Measurements from ENCODE around the gene TEF. TPM values are rescaled to one million over a fixed set of nuclear protein-coding genes. Genes with fewer than 3 reads are reported as not detected.
"Not testable (repeated sequence)": the region's sequence is repeated elsewhere in the genome, so short reads cannot be mapped to it uniquely, and the experiment has no call there.

Gene TEF
- total RNA-seq, 1 donor from 2014 or later = 23.5 TPM

DNA sequence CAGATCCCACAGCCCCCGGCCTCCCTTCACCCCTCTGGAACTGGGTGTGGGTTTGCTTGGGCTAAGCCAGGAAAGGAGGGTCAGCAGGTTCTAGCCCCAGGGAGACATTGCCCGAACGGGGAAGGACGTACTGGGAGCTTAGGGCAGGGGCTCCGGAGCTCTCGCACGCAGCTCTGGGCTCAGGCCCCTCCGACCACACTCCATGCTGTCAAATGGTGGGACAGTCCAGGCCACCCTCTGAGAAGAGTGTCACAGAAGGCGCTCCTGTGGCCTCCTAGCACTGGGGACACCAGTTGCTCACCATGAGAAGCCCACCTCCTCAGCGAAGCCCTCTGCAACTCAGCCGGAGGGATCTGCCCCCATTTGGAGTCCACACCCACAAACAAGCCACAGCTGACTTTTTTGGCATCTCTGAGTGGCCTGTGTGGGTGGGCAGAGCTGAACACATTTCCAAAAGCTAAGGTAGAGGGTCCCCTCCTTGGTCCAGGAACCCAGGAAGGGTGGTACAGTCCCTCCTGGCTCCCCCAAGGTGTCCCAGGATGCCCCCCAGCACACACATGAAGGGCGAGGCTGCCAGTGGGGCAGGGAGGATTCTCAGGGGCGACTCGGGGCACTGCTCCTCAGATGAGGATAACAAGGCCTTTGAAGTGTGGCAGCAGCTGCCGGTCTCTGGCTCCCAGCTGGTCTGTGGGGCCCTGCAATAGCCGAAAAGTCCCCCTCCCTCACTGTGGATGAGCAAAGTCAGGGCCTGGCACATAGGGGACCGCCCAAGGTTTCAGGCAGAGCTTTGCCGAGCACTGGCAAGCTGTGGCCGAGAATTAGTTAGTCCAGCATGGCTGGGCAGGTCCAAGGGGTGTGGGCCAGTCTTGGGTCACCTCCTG lies 13.0 kb upstream of the TEF start:
- DNase-seq (ENCODE audit: missing footprints) (no peak), ATAC-seq (no peak)
- intact Hi-C loops (cut with DNase I) = loop anchor here (5.0 kb wide), 1 partner anchor 66 kb away; the partner anchor contains the start of gene ZC3H7B

DNA sequence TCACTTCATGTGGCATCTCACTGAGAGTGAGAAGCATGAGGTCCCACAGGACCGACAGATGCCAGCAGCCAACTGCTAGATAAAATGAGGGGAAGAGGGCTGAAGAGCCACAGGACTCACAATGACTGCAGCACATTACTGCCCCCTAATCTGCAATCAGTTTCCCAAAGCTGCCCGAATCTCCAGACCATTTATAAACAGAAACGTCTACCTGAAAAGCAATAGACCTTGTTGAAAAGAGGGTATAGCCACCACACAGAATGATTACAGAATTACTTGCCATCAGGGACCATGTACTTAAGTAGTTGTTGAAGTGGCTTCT lies 12.4 kb upstream of the TEF start:
- ATAC-seq (no peak), DNase-seq (ENCODE audit: missing footprints) (no peak)
- intact Hi-C loops (cut with DNase I) = loop anchor here (5.0 kb wide), 1 partner anchor 67 kb away; the partner anchor contains the start of gene ZC3H7B

DNA sequence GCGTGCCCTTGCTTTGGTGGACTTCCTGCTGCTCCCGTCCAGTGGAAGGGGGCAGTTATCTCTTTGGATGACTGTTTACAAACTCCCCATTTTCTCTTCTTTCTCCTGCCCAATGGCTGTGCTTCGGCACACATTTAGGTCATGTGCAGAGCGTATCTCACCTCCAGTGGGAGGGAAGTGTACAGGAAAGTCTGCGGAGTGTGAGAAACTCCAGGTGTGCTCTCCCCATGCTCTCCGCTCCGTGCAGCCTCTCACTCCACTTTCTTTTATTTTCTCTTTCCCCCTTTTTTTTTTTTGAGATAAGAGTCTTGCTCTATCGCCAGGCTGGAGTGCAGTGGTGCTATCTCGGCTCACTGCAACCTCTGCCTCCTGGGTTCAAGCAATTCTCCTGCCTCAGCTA lies 11.9 kb upstream of the TEF start:
- no peak for DNase-seq (ENCODE audit: missing footprints)
- no peak for ATAC-seq
- intact Hi-C loops (cut with DNase I) = loop anchor here (5.0 kb wide), 1 partner anchor 68 kb away; the partner anchor contains the start of gene ZC3H7B

DNA sequence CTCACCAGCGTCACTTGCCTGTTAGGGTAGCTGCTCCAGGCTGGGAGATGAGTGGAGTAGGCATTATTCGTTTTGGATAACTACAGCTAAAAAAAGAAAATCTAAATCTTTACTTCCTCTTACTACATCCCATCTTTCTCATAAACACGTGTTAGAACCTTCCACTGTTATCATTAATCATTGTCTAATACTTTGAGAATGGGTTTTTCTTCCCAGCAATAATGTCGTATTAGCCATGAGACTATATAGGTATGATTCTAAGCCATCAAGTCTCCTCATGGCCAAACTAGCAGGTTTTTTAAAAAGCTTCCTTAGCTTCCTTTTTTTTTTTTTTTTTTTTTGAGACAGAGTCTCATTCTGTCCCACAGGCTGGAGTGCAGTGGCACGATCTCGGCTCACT lies 3.9 kb upstream of the TEF start:
- intact Hi-C loops (cut with DNase I) = no loop called here
- no peak for ATAC-seq

DNA sequence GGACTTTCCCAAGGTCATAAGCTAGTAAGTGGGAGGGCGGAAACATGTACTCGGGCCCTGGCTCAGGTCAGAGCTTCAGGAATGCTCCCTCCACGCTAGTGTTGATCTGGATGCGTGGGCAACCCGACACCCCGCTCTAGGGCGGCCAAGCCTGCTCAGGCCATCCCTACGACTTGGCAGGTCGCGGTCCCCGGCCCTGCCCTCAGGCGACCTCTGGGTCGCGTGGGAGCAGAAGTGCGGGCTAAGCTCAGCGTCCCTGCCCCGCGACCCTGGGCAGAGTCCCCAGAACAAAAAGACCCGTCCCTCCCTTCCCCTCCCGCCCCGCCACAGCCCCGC lies 781 bp upstream of the TEF start:
- ATAC-seq = peak; percentile 75
- DNase-seq (ENCODE audit: missing footprints) = peak; percentile 90
- intact Hi-C loops (cut with DNase I) = loop anchor here (1.0 to 5.0 kb wide), 2 partner anchors 14 to 94 kb away; partner anchors contain the start of gene RANGAP1

More for the DNA sequence above, 3.9 kb upstream of the TEF start:
- DNase-seq (ENCODE audit: missing footprints) = no peak

DNA sequence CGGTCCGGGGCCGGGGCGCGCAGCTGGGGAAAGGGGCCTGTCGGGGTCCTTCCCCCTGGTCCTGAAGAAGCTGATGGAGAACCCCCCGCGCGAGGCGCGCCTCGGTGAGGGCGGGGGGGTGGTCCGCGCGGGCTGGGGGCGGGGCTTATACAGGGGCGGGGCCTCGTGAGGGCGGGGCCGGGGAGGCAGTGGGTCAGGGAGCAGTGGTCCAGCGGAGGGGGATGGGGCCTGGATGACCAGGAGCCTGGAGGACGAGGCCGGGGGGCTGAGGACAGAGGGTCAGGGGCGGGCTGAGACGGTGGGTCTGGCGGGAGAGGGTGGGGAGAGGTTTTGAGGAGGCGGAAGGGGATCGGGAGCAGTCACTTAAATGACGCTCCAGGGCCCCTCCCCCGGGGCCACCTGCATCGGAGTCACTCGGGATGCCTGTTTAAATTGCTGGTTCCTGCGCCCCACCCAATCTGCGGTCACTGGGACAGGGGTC lies 396 bp downstream of the TEF start:
- ATAC-seq = peak; percentile 61
- intact Hi-C loops (cut with DNase I) = loop anchor here (5.0 kb wide), 1 partner anchor 95 kb away; the partner anchor contains the start of gene RANGAP1

DNA sequence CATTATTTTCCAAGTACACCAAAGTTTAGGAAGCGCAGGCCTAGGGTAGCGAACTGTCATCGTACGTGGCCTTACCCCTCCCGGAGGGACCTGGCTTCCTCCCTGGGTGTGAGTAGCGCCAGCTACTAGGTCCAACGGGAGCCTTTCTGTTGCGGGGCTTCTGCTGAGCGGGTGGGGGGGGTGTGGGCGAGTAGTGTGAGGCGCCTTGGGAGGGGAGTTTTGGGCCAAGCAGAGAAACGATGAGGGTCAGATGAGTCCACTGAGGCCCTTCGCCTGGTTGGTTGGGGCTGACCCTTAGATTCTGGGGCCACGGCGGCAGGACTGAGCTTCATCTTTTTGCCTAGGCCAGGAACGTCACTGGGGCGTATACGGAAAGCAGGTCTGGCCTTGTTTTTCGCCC lies 868 bp downstream of the TEF start:
- ATAC-seq = no peak
- no peak for DNase-seq (ENCODE audit: missing footprints)
- intact Hi-C loops (cut with DNase I) = loop anchor here (5.0 kb wide), 1 partner anchor 95 kb away; the partner anchor contains the start of gene RANGAP1

More for the DNA sequence above, 396 bp downstream of the TEF start:
- DNase-seq (ENCODE audit: missing footprints) = peak; percentile 82

DNA sequence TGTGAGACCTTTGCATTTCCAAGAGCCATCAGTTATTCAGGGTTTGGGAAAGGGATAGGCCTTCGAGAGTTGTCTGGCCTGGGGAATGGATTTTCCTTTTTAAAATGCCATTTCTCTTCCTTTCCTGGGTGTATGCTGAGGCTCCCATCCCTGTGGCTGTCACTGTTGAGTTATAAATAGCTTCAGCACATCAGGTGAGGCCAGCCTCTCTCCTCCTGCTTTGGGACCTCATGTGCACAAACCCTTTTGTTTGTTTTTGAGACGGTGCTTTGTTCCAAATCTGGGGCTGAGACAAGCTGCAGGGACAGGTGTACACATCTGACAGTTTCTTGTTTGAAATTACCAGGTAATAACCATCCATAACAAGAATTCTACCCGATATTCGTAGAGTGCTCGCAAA lies 1.3 kb downstream of the TEF start:
- no peak for DNase-seq (ENCODE audit: missing footprints)
- no peak for ATAC-seq
- intact Hi-C loops (cut with DNase I) = loop anchor here (5.0 kb wide), 1 partner anchor 96 kb away; the partner anchor contains the start of gene RANGAP1

DNA sequence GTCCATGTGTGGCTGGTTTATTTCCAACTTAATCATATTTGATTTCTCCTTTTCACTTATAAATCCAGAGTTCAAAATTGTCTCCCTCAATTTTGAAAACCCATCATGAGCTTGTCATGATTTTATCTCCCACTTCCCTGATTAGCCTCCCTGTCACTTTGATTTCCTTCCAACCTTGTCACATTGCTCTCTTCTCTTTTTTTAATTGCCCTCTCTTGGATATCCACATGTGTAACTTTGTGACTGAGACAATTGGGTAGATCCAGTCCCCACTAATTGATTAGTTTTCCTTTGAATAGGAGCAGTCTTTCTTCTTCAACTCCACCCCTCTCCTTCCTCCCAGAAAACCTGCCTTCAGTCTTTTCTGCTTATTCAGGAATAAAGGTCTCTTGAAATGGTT lies 2.4 kb downstream of the TEF start:
- intact Hi-C loops (cut with DNase I) = loop anchor here (5.0 kb wide), 1 partner anchor 97 kb away; the partner anchor contains the start of gene RANGAP1
- no peak for ATAC-seq
- DNase-seq (ENCODE audit: missing footprints) = no peak

DNA sequence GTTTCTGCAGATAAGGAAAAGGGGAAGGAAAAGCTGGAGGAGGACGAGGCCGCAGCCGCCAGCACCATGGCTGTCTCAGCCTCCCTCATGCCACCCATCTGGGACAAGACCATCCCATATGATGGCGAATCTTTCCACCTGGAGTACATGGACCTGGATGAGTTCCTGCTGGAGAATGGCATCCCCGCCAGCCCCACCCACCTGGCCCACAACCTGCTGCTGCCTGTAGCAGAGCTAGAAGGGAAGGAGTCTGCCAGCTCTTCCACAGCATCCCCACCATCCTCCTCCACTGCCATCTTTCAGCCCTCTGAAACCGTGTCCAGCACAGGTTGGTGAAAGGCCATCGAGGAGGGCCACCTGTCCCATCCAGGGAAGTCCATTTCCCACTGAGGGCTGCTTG lies 5.6 kb downstream of the TEF start:
- intact Hi-C loops (cut with DNase I) = no loop called here
- ATAC-seq (no peak), DNase-seq (ENCODE audit: missing footprints) (no peak)

DNA sequence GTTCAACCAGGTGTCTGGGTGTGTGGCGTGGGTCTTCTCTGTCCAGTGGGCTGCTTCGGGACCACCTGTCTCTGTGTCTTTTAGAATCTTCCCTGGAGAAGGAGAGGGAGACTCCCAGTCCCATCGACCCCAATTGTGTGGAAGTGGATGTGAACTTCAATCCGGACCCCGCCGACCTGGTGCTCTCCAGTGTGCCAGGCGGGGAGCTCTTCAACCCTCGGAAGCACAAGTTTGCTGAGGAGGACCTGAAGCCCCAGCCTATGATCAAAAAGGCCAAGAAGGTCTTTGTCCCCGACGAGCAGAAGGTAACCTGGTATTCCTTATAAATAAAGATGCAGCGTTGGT lies 12.2 kb downstream of the TEF start:
- intact Hi-C loops (cut with DNase I) = no loop called here
- no peak for ATAC-seq
- no peak for DNase-seq (ENCODE audit: missing footprints)

DNA sequence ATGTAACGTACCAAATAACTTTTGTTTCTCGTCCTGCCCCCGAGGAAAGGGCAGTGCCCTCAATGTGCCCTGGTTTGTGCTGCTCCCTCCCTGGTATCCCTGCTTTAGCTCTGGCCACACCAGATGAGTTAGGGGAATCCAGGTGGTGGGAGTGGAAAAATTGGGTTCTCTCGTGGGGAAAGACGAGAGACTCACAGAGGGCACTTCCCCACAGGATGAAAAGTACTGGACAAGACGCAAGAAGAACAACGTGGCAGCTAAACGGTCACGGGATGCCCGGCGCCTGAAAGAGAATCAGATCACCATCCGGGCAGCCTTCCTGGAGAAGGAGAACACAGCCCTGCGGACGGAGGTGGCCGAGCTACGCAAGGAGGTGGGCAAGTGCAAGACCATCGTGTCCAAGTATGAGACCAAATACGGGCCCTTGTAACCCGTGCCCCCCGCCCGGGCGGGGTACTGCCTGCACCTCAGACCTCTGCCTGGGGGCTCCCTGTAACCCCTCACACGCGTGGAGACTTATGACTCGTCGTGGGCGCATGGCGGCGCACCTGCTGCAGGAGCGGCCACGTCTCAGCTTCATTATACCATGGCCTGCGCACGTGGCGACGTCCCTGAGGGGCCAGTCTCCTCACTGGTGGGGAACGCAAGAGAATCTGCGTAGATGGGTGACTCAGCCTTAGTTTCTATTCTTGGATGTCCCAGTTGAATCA lies 13.9 kb downstream of the TEF start:
- DNase-seq (ENCODE audit: missing footprints) (no peak), ATAC-seq (no peak)
- intact Hi-C loops (cut with DNase I) = loop anchor here (5.0 kb wide), 1 partner anchor 202 kb away; no protein-coding TSS in a partner anchor

DNA sequence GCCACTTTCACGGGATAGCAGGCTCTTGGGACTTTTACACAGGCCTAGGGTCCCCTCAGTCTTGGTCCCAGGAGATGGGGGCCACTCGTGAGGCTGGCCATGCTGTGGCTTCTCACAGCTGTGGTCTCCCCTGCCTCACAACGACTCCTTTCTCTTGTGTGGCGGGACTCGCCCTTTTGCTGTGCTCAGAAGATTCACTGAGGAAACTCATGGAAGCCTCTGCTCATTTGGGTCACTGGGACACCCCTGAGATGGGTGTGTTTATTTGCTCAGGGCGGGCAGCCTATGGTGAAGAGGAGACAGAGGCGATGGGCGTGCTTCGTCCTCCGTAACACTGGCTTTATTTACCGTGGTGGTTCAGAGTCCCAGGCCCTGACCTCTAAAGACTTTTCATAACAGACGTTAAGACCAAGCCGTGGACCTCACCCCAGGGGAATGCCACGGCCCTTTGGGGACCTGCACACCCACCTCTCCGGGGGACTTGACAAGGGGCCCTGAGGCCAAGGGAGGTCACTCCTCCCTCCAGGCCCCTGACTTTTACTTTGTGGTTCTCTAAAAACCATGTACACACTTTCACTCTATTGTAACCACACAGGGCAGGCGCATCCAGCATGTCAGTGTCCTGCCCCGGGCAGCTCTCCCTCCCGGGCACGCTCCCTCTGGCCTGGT lies 15.5 kb downstream of the TEF start:
- ATAC-seq (no peak), DNase-seq (ENCODE audit: missing footprints) (no peak)
- intact Hi-C loops (cut with DNase I) = loop anchor here (5.0 kb wide), 1 partner anchor 200 kb away; no protein-coding TSS in a partner anchor

DNA sequence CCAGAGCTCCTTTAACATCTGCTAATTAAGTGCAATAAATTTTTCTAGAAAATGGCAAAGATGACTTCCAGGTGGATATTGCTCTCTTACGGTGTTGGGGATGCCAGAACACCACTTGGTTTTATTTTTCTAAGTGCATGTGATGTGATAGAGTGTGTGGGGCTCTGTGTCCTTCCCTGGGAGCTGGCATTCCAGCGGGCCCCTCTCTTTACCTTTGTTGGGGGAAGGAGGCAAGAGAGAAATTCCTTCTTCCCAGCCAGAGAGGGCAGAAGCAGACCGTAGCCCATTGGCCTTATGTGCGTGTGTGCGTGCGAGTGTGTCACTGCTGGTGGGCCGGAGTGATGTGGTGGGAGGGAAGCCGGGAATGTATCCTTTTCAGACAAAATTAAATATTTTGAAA lies 17.2 kb downstream of the TEF start:
- intact Hi-C loops (cut with DNase I) = loop anchor here (5.0 kb wide), 1 partner anchor 198 kb away; no protein-coding TSS in a partner anchor
- no peak for ATAC-seq
- DNase-seq (ENCODE audit: missing footprints) = no peak

DNA sequence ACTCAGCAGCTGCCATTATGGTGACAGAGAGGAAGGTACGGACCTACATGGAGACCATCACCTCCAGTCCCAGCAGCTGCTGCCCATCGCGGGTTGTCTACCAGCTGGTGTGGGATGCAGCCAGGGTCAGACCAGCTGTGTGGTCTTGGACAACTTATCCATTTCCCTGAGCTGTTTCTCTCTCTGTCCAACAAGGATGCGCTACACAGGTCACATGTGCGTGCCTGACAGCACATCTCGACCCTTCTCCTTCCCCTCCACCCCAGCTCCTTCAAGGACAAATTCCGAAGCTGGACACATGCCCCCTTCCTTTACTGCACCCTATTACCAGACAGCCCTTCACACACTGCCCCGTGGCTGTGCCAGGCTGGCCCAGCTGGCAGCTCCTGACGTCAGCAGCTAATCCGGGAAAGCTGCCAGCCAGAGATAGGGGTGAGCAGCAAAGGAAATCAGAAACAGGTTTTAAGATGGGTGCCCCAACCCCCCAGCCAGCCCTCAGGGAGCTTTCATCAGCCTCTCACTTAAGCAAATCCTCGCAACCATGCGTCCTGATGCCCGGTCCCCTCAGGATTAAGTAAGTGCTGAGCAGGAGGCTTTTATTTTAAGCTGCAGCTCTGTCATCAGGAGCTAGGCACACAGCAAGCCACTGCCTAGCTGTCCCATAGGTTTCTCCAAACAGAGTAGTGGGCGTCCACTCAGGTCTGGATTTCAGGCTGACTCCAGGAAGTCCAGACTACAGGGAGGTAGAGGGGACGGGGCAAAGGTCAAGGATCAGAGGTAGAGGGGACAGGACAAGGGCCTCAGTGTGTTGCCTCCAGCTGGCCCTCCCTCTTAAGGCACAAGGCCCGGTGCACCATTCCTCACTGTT lies 20.3 kb downstream of the TEF start:
- intact Hi-C loops (cut with DNase I) = no loop called here
- ATAC-seq (peak; percentile 66), DNase-seq (ENCODE audit: missing footprints) (peak; percentile 80)

DNA sequence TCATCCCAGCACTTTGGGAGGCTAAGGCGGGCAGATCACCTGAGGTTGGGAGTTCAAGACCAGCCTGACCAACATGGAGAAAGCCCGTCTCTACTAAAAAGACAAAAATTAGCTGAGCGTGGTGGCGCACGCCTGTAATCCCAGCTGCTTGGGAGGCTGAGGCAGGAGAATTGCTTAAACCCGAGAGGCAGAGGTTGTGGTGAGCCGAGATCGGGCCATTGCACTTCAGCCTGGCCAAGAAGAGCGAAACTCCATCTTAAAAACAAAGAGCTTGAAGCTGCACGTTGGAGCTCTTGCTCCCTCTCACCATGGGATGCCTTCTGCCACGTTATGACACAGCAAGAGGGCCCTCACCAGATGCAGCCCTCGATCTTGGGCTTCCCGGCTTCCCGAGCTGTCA lies 21.1 kb downstream of the TEF start:
- ATAC-seq; DNase-seq (ENCODE audit: missing footprints); intact Hi-C loops (cut with DNase I): not testable (repeated sequence)

DNA sequence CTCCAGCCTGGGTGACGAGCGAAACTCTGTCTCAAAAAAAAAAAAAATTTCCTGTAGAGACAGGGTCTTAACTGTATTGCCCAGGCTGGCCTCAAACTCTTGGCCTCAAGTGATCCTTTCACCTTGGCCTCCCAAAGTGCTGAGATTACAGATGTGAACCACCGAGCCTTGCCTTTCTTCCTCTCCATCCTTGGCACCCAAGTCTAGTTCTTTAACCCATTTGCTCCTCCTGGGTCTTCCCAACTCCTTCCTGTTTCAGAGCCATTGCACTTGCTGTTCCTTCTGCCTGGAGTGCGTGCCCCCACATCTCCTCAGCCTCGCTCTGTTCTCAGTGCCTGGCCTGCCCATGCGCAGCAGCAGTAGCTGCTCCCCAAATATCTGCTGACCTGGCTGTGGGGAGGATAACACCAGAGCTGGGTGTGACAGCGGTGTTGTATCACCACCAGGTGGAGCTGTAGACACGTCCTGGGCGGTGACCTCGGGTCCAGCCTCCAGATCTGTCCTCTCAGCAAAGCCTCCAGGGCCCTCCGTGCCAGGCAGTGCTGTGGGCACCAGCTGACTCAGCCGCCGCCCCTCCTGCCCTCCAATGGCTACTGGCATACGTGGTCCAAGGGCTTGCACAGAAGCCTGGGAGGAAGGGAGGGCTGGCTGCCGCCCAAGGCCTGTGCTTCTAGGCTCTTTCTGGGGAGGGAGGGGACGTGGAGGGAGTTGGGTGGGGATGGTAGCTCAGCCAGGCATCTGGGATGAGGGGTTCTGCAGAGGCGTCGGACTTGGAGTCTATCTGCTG lies 22.0 kb downstream of the TEF start:
- DNase-seq (ENCODE audit: missing footprints) (peak; percentile 93), ATAC-seq (peak; percentile 91)
- intact Hi-C loops (cut with DNase I) = loop anchor here (2.0 kb wide), 2 partner anchors 113 to 121 kb away; no protein-coding TSS in a partner anchor
